ENCODE data around the gene TMPRSS7. TPM values are rescaled to one million over a fixed set of nuclear protein-coding genes. Genes with fewer than 3 reads are reported as not detected.
"Not testable (repeated sequence)": the region's sequence is repeated elsewhere in the genome, so short reads cannot be mapped to it uniquely, and the experiment has no call there.

Gene TMPRSS7
- total RNA-seq, 2 donors from 2014 or later, result not detected

DNA sequence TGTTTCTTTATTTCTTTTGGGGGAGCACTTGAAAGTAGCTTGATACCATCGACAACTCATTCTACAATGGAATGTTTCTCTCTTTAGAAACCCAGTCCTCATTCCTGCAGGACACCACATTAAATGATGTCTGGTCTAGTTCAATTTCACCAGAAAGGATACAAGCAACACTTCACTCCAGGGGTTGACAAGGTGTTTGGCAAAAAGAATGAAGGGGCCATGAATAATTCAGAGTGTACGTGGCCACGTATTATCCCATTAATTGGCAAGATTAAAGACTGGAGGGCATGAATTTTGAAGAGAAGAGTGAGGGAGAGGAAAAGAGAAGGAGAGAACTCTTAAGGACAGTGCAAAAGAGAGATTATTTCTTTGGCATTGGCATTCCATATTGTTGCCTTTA is 705 bp downstream of the TMPRSS7 start:
- Histone ChIP-seq H3K4me3 (no peak overlapping the region), H3K27ac (no peak overlapping the region), H3K9me3 (no peaks in the 10 kb centered on the region), H3K36me3 (no peaks in the 10 kb centered on the region), H3K27me3 (replicated peaks; ENCODE audit: insufficient read depth) (no peaks in the 10 kb centered on the region), H3K4me1 (ENCODE audit: control insufficient read depth in 1 of 2, low read depth in 2 of 2) (no peaks in the 10 kb centered on the region)
- no peak for DNase-seq (ENCODE audit: low spot score)
- TF ChIP-seq, protein P1, sequence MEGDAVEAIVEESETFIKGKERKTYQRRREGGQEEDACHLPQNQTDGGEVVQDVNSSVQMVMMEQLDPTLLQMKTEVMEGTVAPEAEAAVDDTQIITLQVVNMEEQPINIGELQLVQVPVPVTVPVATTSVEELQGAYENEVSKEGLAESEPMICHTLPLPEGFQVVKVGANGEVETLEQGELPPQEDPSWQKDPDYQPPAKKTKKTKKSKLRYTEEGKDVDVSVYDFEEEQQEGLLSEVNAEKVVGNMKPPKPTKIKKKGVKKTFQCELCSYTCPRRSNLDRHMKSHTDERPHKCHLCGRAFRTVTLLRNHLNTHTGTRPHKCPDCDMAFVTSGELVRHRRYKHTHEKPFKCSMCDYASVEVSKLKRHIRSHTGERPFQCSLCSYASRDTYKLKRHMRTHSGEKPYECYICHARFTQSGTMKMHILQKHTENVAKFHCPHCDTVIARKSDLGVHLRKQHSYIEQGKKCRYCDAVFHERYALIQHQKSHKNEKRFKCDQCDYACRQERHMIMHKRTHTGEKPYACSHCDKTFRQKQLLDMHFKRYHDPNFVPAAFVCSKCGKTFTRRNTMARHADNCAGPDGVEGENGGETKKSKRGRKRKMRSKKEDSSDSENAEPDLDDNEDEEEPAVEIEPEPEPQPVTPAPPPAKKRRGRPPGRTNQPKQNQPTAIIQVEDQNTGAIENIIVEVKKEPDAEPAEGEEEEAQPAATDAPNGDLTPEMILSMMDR (IDR thresholded peaks at IDR 0.05), result no peak
- no peak for ATAC-seq (ENCODE audit: insufficient number of reproducible peaks, low FRiP score, low read depth)

DNA sequence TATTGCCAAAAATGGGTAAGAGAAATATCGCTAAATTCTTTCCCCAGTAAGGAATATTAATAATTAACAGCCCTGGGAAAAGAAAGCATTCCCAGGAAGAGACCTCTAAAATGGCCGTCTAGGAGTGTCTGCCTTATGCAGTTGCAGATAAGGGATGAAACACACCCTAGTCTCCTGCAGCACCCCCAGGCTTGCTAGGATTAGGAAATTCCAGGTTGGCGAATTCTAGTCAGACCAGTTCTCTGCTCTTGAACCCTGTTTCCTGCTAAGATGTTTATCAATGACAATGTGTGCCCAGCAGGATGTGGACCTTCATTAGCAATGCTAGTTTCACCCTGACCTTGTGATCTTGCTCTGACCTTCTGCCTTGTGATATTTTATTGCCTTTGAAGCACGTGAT is 2.7 kb downstream of the TMPRSS7 start:
- not testable (repeated sequence) for H3K27ac ChIP-seq; H3K4me1 ChIP-seq (ENCODE audit: control insufficient read depth in 1 of 2, low read depth in 2 of 2); ATAC-seq (ENCODE audit: insufficient number of reproducible peaks, low FRiP score, low read depth); DNase-seq (ENCODE audit: low spot score); H3K27me3 ChIP-seq (replicated peaks; ENCODE audit: insufficient read depth); H3K9me3 ChIP-seq; H3K36me3 ChIP-seq; H3K4me3 ChIP-seq

DNA sequence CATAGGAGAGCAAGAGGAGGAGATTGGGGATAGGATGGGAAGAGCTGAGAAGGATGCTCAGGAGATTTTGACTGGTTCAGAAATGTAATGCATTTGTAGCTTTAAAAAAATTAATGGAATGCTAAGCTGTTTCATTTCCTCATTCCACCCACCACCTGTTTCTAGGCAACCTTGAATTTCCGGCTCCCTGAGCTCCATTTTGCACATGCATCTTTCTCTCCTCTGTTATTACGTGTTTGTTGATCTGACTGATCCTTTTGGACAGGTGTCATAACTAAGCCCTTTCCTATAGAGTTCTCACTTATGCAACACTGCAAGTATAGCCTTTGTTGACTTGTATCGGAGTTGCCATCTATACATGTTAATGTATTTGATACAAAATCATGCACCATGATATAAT is 4.3 kb downstream of the TMPRSS7 start:
- DNase-seq (ENCODE audit: low spot score) (no peak), ATAC-seq (ENCODE audit: insufficient number of reproducible peaks, low FRiP score, low read depth) (no peak)
- Histone ChIP-seq H3K4me1 (ENCODE audit: control insufficient read depth in 1 of 2, low read depth in 2 of 2) (peaks cover 0 to 1% of the 10 kb centered on the region in 2 donors), H3K27me3 (replicated peaks; ENCODE audit: insufficient read depth) (no peaks in the 10 kb centered on the region), H3K27ac (no peak overlapping the region), H3K9me3 (no peaks in the 10 kb centered on the region), H3K36me3 (no peaks in the 10 kb centered on the region), H3K4me3 (no peak overlapping the region)
- TF ChIP-seq, protein P1 (IDR thresholded peaks at IDR 0.05), result no peak

DNA sequence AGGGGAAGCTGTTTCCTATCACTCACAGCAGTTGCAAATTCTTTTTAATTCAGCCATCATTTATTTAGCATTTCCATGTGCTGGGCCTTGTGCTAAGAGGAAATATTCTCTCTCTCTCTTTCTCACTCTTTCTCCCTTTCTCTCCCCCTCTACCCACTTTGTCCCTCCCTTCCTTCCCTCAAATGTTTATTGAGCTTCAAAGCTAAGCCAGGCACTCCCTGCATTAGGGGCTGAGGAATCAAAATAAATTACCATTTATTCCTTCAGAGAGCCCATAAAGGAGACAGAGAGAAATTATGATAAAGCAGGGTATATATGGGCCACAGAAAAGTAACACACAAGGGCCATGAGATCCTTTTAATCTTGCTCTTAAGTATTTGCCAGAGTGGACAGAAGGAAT is 6.8 kb downstream of the TMPRSS7 start:
- no peaks in the 10 kb centered on the region for H3K36me3 ChIP-seq
- no peak for ATAC-seq (ENCODE audit: insufficient number of reproducible peaks, low FRiP score, low read depth)
- no peak overlapping the region for H3K27ac ChIP-seq
- DNase-seq (ENCODE audit: low spot score), result no peak
- H3K9me3 ChIP-seq, result no peaks in the 10 kb centered on the region
- TF ChIP-seq, protein P1 (IDR thresholded peaks at IDR 0.05), result no peak
- peaks cover 0 to 3% of the 10 kb centered on the region in 2 donors for H3K4me1 ChIP-seq (ENCODE audit: control insufficient read depth in 1 of 2, low read depth in 2 of 2)
- no peaks in the 10 kb centered on the region for H3K27me3 ChIP-seq (replicated peaks; ENCODE audit: insufficient read depth)
- no peak overlapping the region for H3K4me3 ChIP-seq

DNA sequence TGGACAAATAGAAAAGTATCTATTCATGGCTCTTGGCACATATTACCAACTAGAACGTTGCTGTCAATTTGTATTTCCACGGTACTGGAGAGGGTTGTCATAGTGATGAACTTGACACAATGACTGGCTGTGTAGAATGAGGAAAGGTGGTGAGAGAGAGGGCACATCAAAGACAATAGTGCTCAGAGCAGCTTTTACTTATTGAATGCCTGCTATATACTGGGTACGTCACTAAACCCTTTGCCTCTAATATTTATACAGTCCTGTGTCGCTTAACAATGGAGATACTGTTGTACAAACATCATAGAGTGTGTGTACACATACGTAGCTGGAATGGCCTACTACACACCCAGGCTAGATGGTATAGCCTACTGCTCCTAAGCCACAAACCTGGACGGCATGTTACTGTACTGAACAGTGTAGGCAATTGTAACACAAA is 8.3 kb downstream of the TMPRSS7 start:
- no peak for DNase-seq (ENCODE audit: low spot score)
- TF ChIP-seq, protein P1 (IDR thresholded peaks at IDR 0.05), result no peak
- Histone ChIP-seq H3K4me3 (no peak overlapping the region), H3K27me3 (replicated peaks; ENCODE audit: insufficient read depth) (no peaks in the 10 kb centered on the region), H3K36me3 (no peaks in the 10 kb centered on the region), H3K9me3 (no peaks in the 10 kb centered on the region), H3K27ac (no peak overlapping the region), H3K4me1 (ENCODE audit: control insufficient read depth in 1 of 2, low read depth in 2 of 2) (peaks cover 0 to 3% of the 10 kb centered on the region in 2 donors)
- ATAC-seq (ENCODE audit: insufficient number of reproducible peaks, low FRiP score, low read depth), result no peak

DNA sequence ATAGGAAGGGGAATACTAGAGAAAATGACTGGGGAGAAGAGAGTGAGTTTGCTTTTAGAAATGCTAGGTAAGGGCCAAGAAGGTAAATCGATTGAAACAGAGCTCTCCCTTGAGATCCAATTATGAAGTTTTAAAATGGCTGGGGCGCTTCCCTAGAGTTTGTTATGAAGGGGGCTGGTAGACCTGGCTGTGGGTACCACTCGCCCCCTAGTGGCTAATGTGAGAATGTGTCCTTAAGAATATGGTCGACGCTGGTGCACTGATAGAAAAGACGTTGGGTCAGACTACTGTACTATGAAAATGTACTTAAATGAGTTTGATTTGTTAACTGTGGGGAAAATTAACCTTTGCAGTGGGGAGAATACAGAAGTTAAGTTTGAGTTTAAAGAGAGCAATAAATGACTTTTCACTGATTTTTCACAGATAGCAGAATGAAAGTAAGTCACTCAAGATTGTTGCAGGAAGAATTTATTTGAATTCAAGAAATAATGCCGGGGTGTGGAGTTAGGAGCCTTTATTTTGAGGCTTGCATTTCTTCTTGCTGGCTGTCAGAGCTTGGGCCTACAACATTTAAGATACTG is 9.2 kb downstream of the TMPRSS7 start:
- Histone ChIP-seq H3K36me3 (no peaks in the 10 kb centered on the region), H3K27me3 (replicated peaks; ENCODE audit: insufficient read depth) (no peaks in the 10 kb centered on the region), H3K4me1 (ENCODE audit: control insufficient read depth in 1 of 2, low read depth in 2 of 2) (peaks cover 0 to 3% of the 10 kb centered on the region in 2 donors), H3K4me3 (peak overlapping the region; percentile 60), H3K27ac (no peak overlapping the region), H3K9me3 (no peaks in the 10 kb centered on the region)
- peak; percentile 57 for ATAC-seq (ENCODE audit: insufficient number of reproducible peaks, low FRiP score, low read depth)
- TF ChIP-seq, protein P1 (IDR thresholded peaks at IDR 0.05), result peak; percentile 88
- DNase-seq (ENCODE audit: low spot score), result no peak
